ENCODE results near the gene CYB5D1. TPM values are rescaled to one million over a fixed set of nuclear protein-coding genes. Genes with fewer than 3 reads are reported as not detected.

Gene CYB5D1
- total RNA-seq, 1 experiment from 2014 or later: 18.0 TPM

- no peak overlapping the region for H3T11ph ChIP-seq (ENCODE audit: low read length)
- H3K4ac ChIP-seq (ENCODE audit: low read depth, low read length): no peak overlapping the region
- Mint-ChIP-seq H3K36me3 (ENCODE audit: insufficient read depth in 1 of 3, low read depth in 3 of 3) (peaks cover 8 to 67% (median 30%) of the 10 kb centered on the region in 3 experiments; a peak in 6 of 7 replicates), H3K4me3 (no peak overlapping the region), H3K4me1 (no peaks in the 10 kb centered on the region), H3K9me3 (no peaks in the 10 kb centered on the region), H3K27ac (peak overlapping the region in 2 of 3 experiments; percentile 16 to 24; a peak in 1 of 7 replicates), H3K27me3 (ENCODE audit: low read depth) (no peaks in the 10 kb centered on the region)
- no CpG with 5 or more reads among the region's 8 CpGs for WGBS (ENCODE audit: extremely low coverage, insufficient read length, low lambda C conversion rate)
- H4K8ac ChIP-seq (replicated peaks; ENCODE audit: insufficient read length, low read depth, low read length): no peak overlapping the region
- TF ChIP-seq CTCF (conservative IDR thresholded peaks at IDR 0.05): no peak
- H3K9me3 ChIP-seq (ENCODE audit: control insufficient read depth, low read depth, low read length): no peaks in the 10 kb centered on the region
- no peaks in the 10 kb centered on the region for H3K23me2 ChIP-seq (ENCODE audit: insufficient read length, low read depth, low read length, poor library complexity, severe bottlenecking)
- H3K4me2 ChIP-seq (ENCODE audit: insufficient read depth, insufficient read length, low read length): no peak overlapping the region
- H2BK12ac ChIP-seq (ENCODE audit: insufficient read length, low read depth, low read length): no peak overlapping the region
- no peak overlapping the region for H2BK120ac ChIP-seq (ENCODE audit: low read depth, low read length, poor library complexity, severe bottlenecking)
- H2BK15ac ChIP-seq (ENCODE audit: low read depth, low read length): no peak overlapping the region
- no peaks in the 10 kb centered on the region for H3K27me3 ChIP-seq (ENCODE audit: insufficient read depth, low read length)
- H3K56ac ChIP-seq (ENCODE audit: insufficient read length, low read depth, low read length): no peak overlapping the region
- peak; percentile 8 for DNase-seq
- H3K27ac ChIP-seq (ENCODE audit: insufficient read length, low read depth, low read length): no peak overlapping the region
- H2BK5ac ChIP-seq (ENCODE audit: insufficient read length, low read length): no peak overlapping the region
- no peaks in the 10 kb centered on the region for H3K79me2 ChIP-seq (ENCODE audit: insufficient read depth, low read length)
- H4K5ac ChIP-seq (ENCODE audit: insufficient read length, low read depth, low read length): no peak overlapping the region
- H4K91ac ChIP-seq (ENCODE audit: insufficient read length, low read depth, low read length): no peak overlapping the region
- H3K79me1 ChIP-seq (ENCODE audit: insufficient read depth, low read depth, low read length, poor library complexity, severe bottlenecking): no peaks in the 10 kb centered on the region
- H3K9ac ChIP-seq (ENCODE audit: extremely low read depth, insufficient read length, low read length): no peak overlapping the region
- no peak overlapping the region for H3K14ac ChIP-seq (ENCODE audit: insufficient read depth, low read length)
- no peak overlapping the region for H3K18ac ChIP-seq (ENCODE audit: insufficient read length, low read depth, low read length)
- H2AFZ ChIP-seq (ENCODE audit: low read length): no peak overlapping the region
- H4K20me1 ChIP-seq (ENCODE audit: control insufficient read depth, insufficient read depth, insufficient read length): no peaks in the 10 kb centered on the region
- H2BK20ac ChIP-seq (ENCODE audit: low read depth, low read length, poor library complexity, severe bottlenecking): no peak overlapping the region
- no peak overlapping the region for H3K23ac ChIP-seq (ENCODE audit: insufficient read length, low read depth, low read length)
- no peaks in the 10 kb centered on the region for H3K4me1 ChIP-seq (ENCODE audit: insufficient read depth, low read length)
- H2AK5ac ChIP-seq (ENCODE audit: insufficient read length, low read length): no peak overlapping the region
Measured at GRCh38 chr17:7894866-7895265, 37.1 kb downstream of the CYB5D1 start.
